ENCODE measurements around the gene TPP1.

GRCh38 chr11:6630632-6631291 is 11.5 kb upstream of the TPP1 start:
- TF ChIP-seq, protein P1, sequence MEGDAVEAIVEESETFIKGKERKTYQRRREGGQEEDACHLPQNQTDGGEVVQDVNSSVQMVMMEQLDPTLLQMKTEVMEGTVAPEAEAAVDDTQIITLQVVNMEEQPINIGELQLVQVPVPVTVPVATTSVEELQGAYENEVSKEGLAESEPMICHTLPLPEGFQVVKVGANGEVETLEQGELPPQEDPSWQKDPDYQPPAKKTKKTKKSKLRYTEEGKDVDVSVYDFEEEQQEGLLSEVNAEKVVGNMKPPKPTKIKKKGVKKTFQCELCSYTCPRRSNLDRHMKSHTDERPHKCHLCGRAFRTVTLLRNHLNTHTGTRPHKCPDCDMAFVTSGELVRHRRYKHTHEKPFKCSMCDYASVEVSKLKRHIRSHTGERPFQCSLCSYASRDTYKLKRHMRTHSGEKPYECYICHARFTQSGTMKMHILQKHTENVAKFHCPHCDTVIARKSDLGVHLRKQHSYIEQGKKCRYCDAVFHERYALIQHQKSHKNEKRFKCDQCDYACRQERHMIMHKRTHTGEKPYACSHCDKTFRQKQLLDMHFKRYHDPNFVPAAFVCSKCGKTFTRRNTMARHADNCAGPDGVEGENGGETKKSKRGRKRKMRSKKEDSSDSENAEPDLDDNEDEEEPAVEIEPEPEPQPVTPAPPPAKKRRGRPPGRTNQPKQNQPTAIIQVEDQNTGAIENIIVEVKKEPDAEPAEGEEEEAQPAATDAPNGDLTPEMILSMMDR (IDR thresholded peaks at IDR 0.05): no peak
- TF ChIP-seq ZFX (IDR thresholded peaks at IDR 0.05; ENCODE audit: borderline replicate concordance): no peak

Measured in 22Rv1 (cell line).